ENCODE results near the gene RAB35.
A peak's percentile ranks its signal among the peaks of the same experiment; 100 is the strongest.

Gene RAB35

GRCh38 chr12:120134307-120134980, 17.9 kb upstream of the RAB35 start:
- DNase-seq (ENCODE audit: low read depth in 1 of 2, low spot score in 1 of 2): no peak

- DNase-seq (ENCODE audit: low read depth in 1 of 2, low spot score in 1 of 2): no peak
Observed at GRCh38 chr12:120132863-120133385, 16.4 kb upstream of the RAB35 start.

GRCh38 chr12:120132054-120132836, 15.7 kb upstream of the RAB35 start:
- no peak for DNase-seq (ENCODE audit: low read depth in 1 of 2, low spot score in 1 of 2)

- no peak for DNase-seq (ENCODE audit: low read depth in 1 of 2, low spot score in 1 of 2)
Observed at GRCh38 chr12:120131116-120131515, 14.6 kb upstream of the RAB35 start.

GRCh38 chr12:120130011-120130410, 13.5 kb upstream of the RAB35 start:
- no peak for DNase-seq (ENCODE audit: low read depth in 1 of 2, low spot score in 1 of 2)

GRCh38 chr12:120126635-120127005, 10.1 kb upstream of the RAB35 start:
- no peak for DNase-seq (ENCODE audit: low read depth in 1 of 2, low spot score in 1 of 2)

GRCh38 chr12:120125792-120126634, 9.5 kb upstream of the RAB35 start:
- DNase-seq (ENCODE audit: low read depth in 1 of 2, low spot score in 1 of 2): no peak

GRCh38 chr12:120125029-120125428, 8.5 kb upstream of the RAB35 start:
- no peak for DNase-seq (ENCODE audit: low read depth in 1 of 2, low spot score in 1 of 2)

- no peak for DNase-seq (ENCODE audit: low read depth in 1 of 2, low spot score in 1 of 2)
Observed at GRCh38 chr12:120121766-120122293, 5.3 kb upstream of the RAB35 start.

GRCh38 chr12:120121343-120121742, 4.8 kb upstream of the RAB35 start:
- DNase-seq (ENCODE audit: low read depth in 1 of 2, low spot score in 1 of 2): no peak

- DNase-seq (ENCODE audit: low read depth in 1 of 2, low spot score in 1 of 2): peak in 1 of 2 donors; percentile 55
Observed at GRCh38 chr12:120119271-120119973, 2.9 kb upstream of the RAB35 start.

- DNase-seq (ENCODE audit: low read depth in 1 of 2, low spot score in 1 of 2): no peak
Observed at GRCh38 chr12:120118321-120119061, 1.9 kb upstream of the RAB35 start.

GRCh38 chr12:120117961-120118320, 1.4 kb upstream of the RAB35 start:
- DNase-seq (ENCODE audit: low read depth in 1 of 2, low spot score in 1 of 2): no peak

GRCh38 chr12:120116792-120117651, 469 bp upstream of the RAB35 start:
- DNase-seq (ENCODE audit: low read depth in 1 of 2, low spot score in 1 of 2): peak; percentile 94 to 96

GRCh38 chr12:120115692-120116440, 687 bp downstream of the RAB35 start:
- DNase-seq (ENCODE audit: low read depth in 1 of 2, low spot score in 1 of 2): no peak

GRCh38 chr12:120115066-120115465, 1.5 kb downstream of the RAB35 start:
- no peak for DNase-seq (ENCODE audit: low read depth in 1 of 2, low spot score in 1 of 2)

- peak in 1 of 2 donors; percentile 37 for DNase-seq (ENCODE audit: low read depth in 1 of 2, low spot score in 1 of 2)
Observed at GRCh38 chr12:120110550-120111501, 5.7 kb downstream of the RAB35 start.
